GM19324 (cell line): Measurements from ENCODE around the gene TNKS1BP1.

ENCODE experiments used
- ATAC-seq: cut with Tn5 transposase; IDR thresholded peaks from one replicate; pipeline ENCODE4 v1.9.1; 2021; ENCODE audit warnings: mild to moderate bottlenecking, moderate library complexity; ENCODE audit not compliant: unreplicated experiment, low FRiP score

The TNKS1BP1 gene

GRCh38 chr11:57262157-57262556 is 62.6 kb downstream of the TNKS1BP1 start:
- no peak for ATAC-seq

DNA sequence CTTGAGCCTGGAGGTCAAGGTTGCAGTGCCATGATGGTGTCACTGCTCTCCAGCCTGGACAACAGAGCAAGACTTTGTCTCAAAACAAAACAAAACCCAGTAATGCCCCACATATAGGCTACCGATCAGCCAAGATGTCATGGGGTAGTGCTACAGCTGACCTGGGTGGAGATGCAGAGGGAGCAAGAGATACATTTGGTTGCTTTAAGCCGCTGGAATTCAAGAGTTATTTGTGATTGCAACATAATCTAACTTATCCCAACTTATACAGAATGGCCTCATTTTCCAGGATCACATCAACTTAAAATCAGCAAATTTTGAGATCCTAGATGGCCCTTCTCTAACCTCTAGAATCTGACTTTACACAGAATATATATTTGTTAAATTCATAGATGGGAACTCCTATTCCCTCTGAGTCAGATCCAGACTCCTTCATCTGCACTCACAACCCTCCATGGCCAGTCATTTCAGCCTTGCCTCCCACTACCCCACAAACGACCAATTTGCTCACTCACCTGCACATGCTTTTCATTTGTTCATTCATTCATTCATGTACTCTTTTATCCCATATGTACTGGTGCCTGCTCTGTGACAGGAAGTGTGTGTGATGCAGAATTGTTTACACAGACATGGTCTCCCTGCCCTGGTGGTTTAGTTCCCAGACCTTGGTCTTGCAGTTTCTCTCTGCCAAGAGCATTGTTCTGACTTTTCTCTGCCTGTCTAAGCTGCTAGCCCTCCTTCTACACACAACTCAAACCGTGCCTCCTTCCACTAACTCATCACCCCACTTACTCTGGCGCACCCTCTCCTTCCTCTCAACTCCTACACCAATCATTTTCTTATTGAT is 63.6 kb downstream of the TNKS1BP1 start:
- no peak for ATAC-seq

GRCh38 chr11:57256119-57256518 is 68.6 kb downstream of the TNKS1BP1 start:
- no peak for ATAC-seq

DNA sequence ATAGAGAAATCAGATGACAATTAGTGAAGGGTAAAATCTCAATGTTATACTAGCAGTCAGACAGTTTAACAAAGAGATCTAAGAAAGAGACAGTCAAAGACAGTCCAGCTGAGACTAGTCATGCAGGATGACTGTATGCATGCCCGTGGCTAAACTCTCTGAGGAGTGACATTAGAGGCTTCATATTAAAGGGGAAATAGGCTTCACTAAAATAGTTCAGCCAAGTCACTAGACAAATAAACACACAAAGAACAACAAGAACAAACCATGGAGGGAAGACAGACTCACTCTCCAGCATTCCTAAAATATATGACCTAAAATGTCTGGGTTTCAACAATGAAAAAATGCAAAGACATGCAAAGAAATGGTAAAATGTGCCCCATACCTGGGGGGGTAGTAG is 69.1 kb downstream of the TNKS1BP1 start:
- no peak for ATAC-seq

DNA sequence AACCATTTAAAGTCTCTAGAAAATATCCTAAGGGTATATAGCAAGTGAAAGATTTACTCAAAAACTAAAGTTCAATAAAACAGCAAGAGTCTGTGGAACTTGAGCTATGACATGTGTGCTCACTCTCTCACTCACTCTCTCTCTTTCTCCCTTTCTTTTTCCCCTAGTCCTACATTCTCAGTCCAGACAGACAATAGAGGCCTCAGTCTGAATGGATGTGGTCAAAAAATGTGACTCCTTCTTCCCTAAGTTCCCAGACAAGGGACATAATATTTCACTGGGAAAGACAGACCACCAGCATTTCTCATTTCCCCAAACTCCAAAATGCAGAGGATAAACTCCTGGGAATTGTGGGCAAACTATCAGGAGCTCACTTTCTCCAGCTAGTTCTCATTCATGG is 70.1 kb downstream of the TNKS1BP1 start:
- no peak for ATAC-seq

DNA sequence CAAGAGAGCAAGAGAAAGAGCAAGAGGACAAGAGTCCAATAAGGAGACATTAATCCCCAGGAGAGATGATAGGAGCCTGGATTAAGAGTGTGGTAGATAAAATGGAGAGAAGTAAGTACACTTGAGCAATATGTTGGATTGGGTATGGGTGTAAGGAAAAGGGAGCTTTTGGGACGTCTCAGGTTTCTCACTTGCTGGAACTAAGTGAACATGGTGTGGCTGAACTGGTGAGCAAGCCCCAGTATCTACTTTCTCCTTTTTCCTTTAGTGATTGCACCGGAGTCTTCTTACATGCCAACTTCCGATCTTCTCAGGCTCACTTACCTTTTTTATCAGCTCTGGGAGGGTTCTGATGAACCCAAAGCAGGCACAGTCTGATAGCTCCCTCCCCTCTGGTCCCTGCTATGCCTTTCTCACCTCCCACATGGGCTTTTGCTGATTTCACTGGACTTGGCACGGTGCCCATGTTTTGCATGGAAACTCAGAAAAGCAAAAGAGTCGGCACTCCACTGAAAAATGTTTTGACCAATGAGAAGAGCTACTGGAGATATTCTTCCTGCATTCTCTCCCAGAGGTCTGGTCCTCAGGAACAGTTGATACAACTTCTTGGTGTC is 73.2 kb downstream of the TNKS1BP1 start:
- ATAC-seq: no peak

GRCh38 chr11:57251037-57251436 is 73.7 kb downstream of the TNKS1BP1 start:
- ATAC-seq: no peak
